IMR-90 (cell line): ENCODE results near the gene SMTN. TPM values are rescaled to one million over a fixed set of nuclear protein-coding genes. Genes with fewer than 3 reads are reported as not detected.

Experiments used
- ATAC-seq: fragments of 200-7000 bp; cut with Tn5 transposase; 2 replicates; pipeline ENCODE4 v1.9.1; 2020; ENCODE audit warnings: low read depth, mild to moderate bottlenecking, moderate library complexity
- BruUV-seq: library from RNA; stranded (reverse); fragments of 400-500 nt; replicated peaks from 2 replicates; lab custom pipeline; 2021; lab: Mats Ljungman, UMichigan
- CTCF ChIA-PET: fragments of 300-600 bp; formaldehyde crosslinking; extraction: SDS; loops from one replicate; lab custom pipeline; 2021; ENCODE audit warnings: antibody characterized with exemption; lab: Yijun Ruan, JAX
- POLR2A ChIA-PET: fragments of 300-600 bp; sonication (Branson Sonifier 250); formaldehyde crosslinking; loops from one replicate; lab custom pipeline; 2022; ENCODE audit warnings: antibody characterized with exemption; ENCODE audit not compliant: unreplicated experiment; lab: Charles Lee
- DNase-seq: peaks from one replicate; pipeline ENCODE4 v3.0.0; 2013
- H2AFZ ChIP-seq: replicated peaks from 2 replicates; pipeline ENCODE3; 2013; ENCODE audit warnings: low read length, mild to moderate bottlenecking; ENCODE audit not compliant: poor library complexity
- H2AK5ac ChIP-seq: 2 replicates; pipeline ENCODE4 v1.6.1; 2013; ENCODE audit warnings: low read depth, low read length, inconsistent platforms
- H2AK9ac ChIP-seq: replicated peaks from 2 replicates; pipeline ENCODE3; 2013; ENCODE audit warnings: mild to moderate bottlenecking, low read depth, low read length, moderate library complexity; ENCODE audit not compliant: poor library complexity
- H2BK120ac ChIP-seq: 2 replicates; pipeline ENCODE4 v1.6.1; 2013; ENCODE audit warnings: low read depth, low read length, inconsistent platforms
- H2BK15ac ChIP-seq: 3 replicates; pipeline ENCODE4 v1.6.1; 2013; ENCODE audit warnings: low read depth, low read length, inconsistent platforms
- H2BK20ac ChIP-seq: 2 replicates; pipeline ENCODE4 v1.6.1; 2013; ENCODE audit warnings: low read depth, mild to moderate bottlenecking, inconsistent platforms, low read length, moderate library complexity
- H2BK5ac ChIP-seq: 2 replicates; pipeline ENCODE4 v1.6.1; 2013; ENCODE audit warnings: mild to moderate bottlenecking, low read depth, low read length, inconsistent platforms; ENCODE audit not compliant: poor library complexity, severe bottlenecking
- H3K14ac ChIP-seq: replicated peaks from 2 replicates; pipeline ENCODE4 v1.6.1; 2013; ENCODE audit warnings: low read depth, low read length, inconsistent platforms
- H3K18ac ChIP-seq: 2 replicates; pipeline ENCODE4 v1.6.1; 2013; ENCODE audit warnings: low read depth, low read length, control low read depth
- H3K23ac ChIP-seq: 2 replicates; pipeline ENCODE4 v1.6.1; 2013; ENCODE audit warnings: low read depth, low read length, inconsistent platforms
- H3K27ac ChIP-seq: 2 replicates; pipeline ENCODE4 v1.5.1; 2013; ENCODE audit warnings: mild to moderate bottlenecking, control low read depth, low read length; ENCODE audit not compliant: insufficient read depth
- H3K27me3 ChIP-seq: 2 replicates; pipeline ENCODE4 v1.6.1; 2013; ENCODE audit warnings: low read length; ENCODE audit not compliant: control insufficient read depth, insufficient read depth
- H3K36me3 ChIP-seq: 2 replicates; pipeline ENCODE4 v1.6.1; 2013; ENCODE audit warnings: low read length, mixed read lengths; ENCODE audit not compliant: control insufficient read depth, insufficient read depth
- H3K4ac ChIP-seq: 2 replicates; pipeline ENCODE4 v1.6.1; 2013; ENCODE audit warnings: low read depth, low read length, inconsistent platforms
- H3K4me1 ChIP-seq: 2 replicates; pipeline ENCODE4 v1.6.1; 2013; ENCODE audit warnings: low read length, mixed read lengths; ENCODE audit not compliant: control insufficient read depth, insufficient read depth
- H3K4me2 ChIP-seq: 2 replicates; pipeline ENCODE4 v1.6.1; 2013; ENCODE audit warnings: low read depth, mild to moderate bottlenecking, control low read depth, low read length, moderate library complexity
- H3K4me3 ChIP-seq: 2 replicates; pipeline ENCODE4 v1.5.1; 2013; ENCODE audit warnings: low read depth, mild to moderate bottlenecking, control low read depth, low read length, moderate library complexity; ENCODE audit not compliant: insufficient read depth
- H3K56ac ChIP-seq: 2 replicates; pipeline ENCODE4 v1.6.1; 2013; ENCODE audit warnings: low read length, inconsistent platforms; ENCODE audit not compliant: insufficient read depth; ENCODE audit errors: extremely low read depth
- H3K79me1 ChIP-seq, 2 experiments: 2 replicates each; pipeline ENCODE4 v1.6.1; 2013; ENCODE audit warnings: low read length in 2 of 2, inconsistent platforms in 1 of 2, low read depth in 1 of 2
- H3K9ac ChIP-seq: 2 replicates; pipeline ENCODE4 v1.6.1; 2013; ENCODE audit warnings: low read depth, low read length, control low read depth
- H3K9me1 ChIP-seq: 2 replicates; pipeline ENCODE4 v1.6.1; 2013; ENCODE audit warnings: low read length, inconsistent platforms; ENCODE audit not compliant: insufficient read depth
- H3K9me3 ChIP-seq: 2 replicates; pipeline ENCODE4 v1.6.1; 2013; ENCODE audit warnings: low read length; ENCODE audit not compliant: control insufficient read depth, insufficient read depth
- H4K20me1 ChIP-seq: 2 replicates; pipeline ENCODE4 v1.6.1; 2013; ENCODE audit warnings: low read length, inconsistent platforms; ENCODE audit not compliant: insufficient read depth
- H4K5ac ChIP-seq: 2 replicates; pipeline ENCODE4 v1.6.1; 2013; ENCODE audit warnings: mild to moderate bottlenecking, low read depth, low read length, control low read depth
- H4K8ac ChIP-seq, 2 experiments: 2 replicates each; pipeline ENCODE4 v1.6.1; 2013; ENCODE audit warnings: low read depth in 2 of 2, low read length in 2 of 2, control low read depth in 1 of 2, inconsistent platforms in 1 of 2
- H4K91ac ChIP-seq: 2 replicates; pipeline ENCODE4 v1.6.1; 2013; ENCODE audit warnings: low read depth, low read length, inconsistent platforms; ENCODE audit not compliant: insufficient read depth
- BHLHE40 ChIP-seq: fragments of 150-350 bp; IDR thresholded peaks from 2 replicates; pipeline ENCODE4 v1.6.1; 2016; ENCODE audit warnings: mild to moderate bottlenecking, low read depth, low read length
- CEBPB ChIP-seq: IDR thresholded peaks from 2 replicates; pipeline ENCODE4 v1.6.1; 2012; ENCODE audit warnings: low read depth, low read length, improper control_type of control experiment
- CTCF ChIP-seq: conservative IDR thresholded peaks from 2 replicates; pipeline ENCODE4 v1.5.1; 2012; ENCODE audit warnings: mild to moderate bottlenecking, low read depth, low read length, improper control_type of control experiment
- MAFK ChIP-seq: IDR thresholded peaks from 2 replicates; pipeline ENCODE4 v1.6.1; 2012; ENCODE audit warnings: low read depth, low read length, improper control_type of control experiment
- MAZ ChIP-seq: IDR thresholded peaks from 2 replicates; pipeline ENCODE4 v1.6.1; 2012; ENCODE audit warnings: low read depth, mild to moderate bottlenecking, low read length, improper control_type of control experiment, moderate library complexity, borderline replicate concordance
- MXI1 ChIP-seq: IDR thresholded peaks from 2 replicates; pipeline ENCODE4 v1.6.1; 2012; ENCODE audit warnings: low read depth, mild to moderate bottlenecking, low read length, moderate library complexity, borderline replicate concordance
- NFE2L2 ChIP-seq: fragments of 150-350 bp; IDR thresholded peaks from 2 replicates; pipeline ENCODE4 v1.6.1; 2016; ENCODE audit warnings: low read depth, mild to moderate bottlenecking, low read length
- POLR2A ChIP-seq: IDR thresholded peaks from 2 replicates; pipeline ENCODE4 v1.6.1; 2012; ENCODE audit warnings: mild to moderate bottlenecking, low read depth, low read length
- RCOR1 ChIP-seq: IDR thresholded peaks from 2 replicates; pipeline ENCODE4 v1.6.1; 2012; ENCODE audit warnings: mild to moderate bottlenecking, low read length, improper control_type of control experiment; ENCODE audit not compliant: insufficient replicate concordance
- RFX5 ChIP-seq: IDR thresholded peaks from 2 replicates; pipeline ENCODE4 v1.8.0; 2012; ENCODE audit warnings: low read depth, mild to moderate bottlenecking, low read length, moderate library complexity
- SMC3 ChIP-seq: fragments of 150-350 bp; IDR thresholded peaks from 2 replicates; pipeline ENCODE4 v1.6.1; 2016; ENCODE audit warnings: low read depth, mild to moderate bottlenecking, antibody characterized with exemption, low read length, moderate library complexity
- WGBS, 2 experiments: methylation state at CpG; one replicate each; pipeline versions ENCODE4 v1.1.5 to v1.1.7; 2013; ENCODE audit warnings: missing lambda C conversion rate in 2 of 2; ENCODE audit not compliant: insufficient read length in 1 of 2; ENCODE audit errors: extremely low coverage in 2 of 2; 5-methylcytosine and 5-hydroxymethylcytosine counted together
- dilution Hi-C: fragments of 300-500 bp; cut with HindIII; formaldehyde crosslinking; loops from one replicate; pipeline ENCODE4 v1.14.3; 2018; ENCODE audit warnings: low sequenced_read_pairs; ENCODE audit not compliant: unreplicated experiment
- in situ Hi-C: fragments of 300-500 bp; cut with MboI; formaldehyde crosslinking; loops from 3 replicates; pipeline ENCODE4 v1.14.3; 2019; ENCODE audit warnings: low sequenced_read_pairs, inconsistent platforms, mixed read lengths
- intact Hi-C: fragments of 100-400 bp; cut with micrococcal nuclease; formaldehyde crosslinking; loops from 2 replicates; pipeline ENCODE4 v1.10.0; 2022
- polyA plus RNA-seq, 3 experiments: library from polyadenylated mRNA; depleted of rRNA; stranded (reverse); fragments of >200 nt; gene quantifications; 2 replicates each; pipeline ENCODE4 v1.2.3, GENCODE V29; 2012; ENCODE audit warnings: low replicate concordance in 1 of 3
- total RNA-seq: library from RNA; depleted of rRNA; stranded (reverse); fragments of >200 nt; gene quantifications from 2 replicates; pipeline ENCODE4 v1.2.3, GENCODE V29; 2012

SMTN gene
- total and polyA plus RNA-seq, 2 of the 4 experiments (the other 2 are of a cell fraction), result 53.6 to 63.7 TPM

- Histone ChIP-seq H3K36me3 (peaks cover 76% of the 10 kb centered on the region), H3K4me2 (no peak overlapping the region), H3K27ac (no peak overlapping the region), H3K4ac (no peak overlapping the region), H2AFZ (peak overlapping the region; percentile 32), H2BK120ac (no peak overlapping the region), H3K27me3 (no peaks in the 10 kb centered on the region), H4K8ac (no peak overlapping the region), H3K9ac (no peak overlapping the region), H4K5ac (no peak overlapping the region), H3K4me3 (no peak overlapping the region), H2BK15ac (no peak overlapping the region), H3K14ac (no peak overlapping the region), H4K91ac (no peak overlapping the region), H2AK5ac (no peak overlapping the region), H2BK5ac (no peak overlapping the region), H3K56ac (no peak overlapping the region), H3K23ac (no peak overlapping the region), H2BK20ac (no peak overlapping the region), H3K18ac (no peak overlapping the region), H3K4me1 (peaks cover 16% of the 10 kb centered on the region), H4K20me1 (peaks cover 2% of the 10 kb centered on the region; the same call in 1 of the 2 replicates), H3K79me1 (peaks cover 18 to 50% of the 10 kb centered on the region in 2 experiments), H2AK9ac (peak overlapping the region; percentile 72), H3K9me1 (peaks cover 8% of the 10 kb centered on the region; the same call in 1 of the 2 replicates), H3K9me3 (no peaks in the 10 kb centered on the region)
- intact Hi-C loops (no loop called here), dilution Hi-C loops (no loop called here), in situ Hi-C loops (no loop called here)
- ATAC-seq, result no peak
- DNase-seq, result no peak
- 79% methylated on average over 19 of the region's 27 CpGs; no CpG with 5 or more reads in 1 of the 2 experiments for WGBS, 2 experiments
- no TSS peak for BruUV-seq
- TF ChIP-seq MAFK (no peak), RCOR1 (no peak), NFE2L2 (no peak), BHLHE40 (no peak), MAZ (no peak), MXI1 (no peak), RFX5 (no peak), CTCF (no peak), SMC3 (no peak), CEBPB (no peak), POLR2A (no peak)
- POLR2A ChIA-PET, result no interaction called here
- CTCF ChIA-PET, result interaction anchor here (1.3 kb wide), 1 partner anchor 11 kb away, joined by 6 read pairs; the partner anchor contains the start of gene SELENOM
Measured at GRCh38 chr22:31096657-31097279, 15.7 kb downstream of the SMTN start.
